Subcutaneous abdominal adipose tissue (tissue), 5 donors: ENCODE measurements around the gene CYP4Z1.
"Not testable (repeated sequence)": the region's sequence is repeated elsewhere in the genome, so short reads cannot be mapped to it uniquely, and the experiment has no call there.

Source experiments
- H3K27ac ChIP-seq: one replicate; pipeline ENCODE4 v1.7.0; 2013; ENCODE audit warnings: low read depth, mild to moderate bottlenecking, inconsistent platforms, low read length, moderate library complexity
- H3K27me3 ChIP-seq, 5 donors: one replicate each; pipeline ENCODE4 v1.7.0; 2013; ENCODE audit warnings: low read length in 5 of 5, inconsistent platforms in 1 of 5; ENCODE audit not compliant: control insufficient read depth in 5 of 5, insufficient read depth in 4 of 5
- H3K36me3 ChIP-seq, 5 donors: one replicate each; pipeline ENCODE4 v1.7.0; 2013; ENCODE audit warnings: low read length in 5 of 5; ENCODE audit not compliant: control insufficient read depth in 5 of 5, insufficient read depth in 5 of 5
- H3K4me1 ChIP-seq, 5 donors: one replicate each; pipeline ENCODE4 v1.7.0; 2013; ENCODE audit warnings: low read length in 5 of 5, mild to moderate bottlenecking in 3 of 5, moderate library complexity in 1 of 5; ENCODE audit not compliant: control insufficient read depth in 5 of 5, insufficient read depth in 5 of 5
- H3K4me3 ChIP-seq, 5 donors: one replicate each; pipeline ENCODE4 v1.7.0; 2013; ENCODE audit warnings: low read length in 5 of 5, low read depth in 1 of 5
- H3K9ac ChIP-seq, 5 donors: one replicate each; pipeline ENCODE4 v1.7.0; 2013; ENCODE audit warnings: low read length in 5 of 5, mild to moderate bottlenecking in 4 of 5, moderate library complexity in 3 of 5
- H3K9me3 ChIP-seq, 5 donors: one replicate each; pipeline ENCODE4 v1.7.0; 2013; ENCODE audit warnings: low read length in 5 of 5; ENCODE audit not compliant: control insufficient read depth in 5 of 5
- donor health status: healthy.
- donor health status: healthy.
- donor health status: healthy.
- donor health status: healthy.
- donor health status: healthy.

The CYP4Z1 gene

DNA sequence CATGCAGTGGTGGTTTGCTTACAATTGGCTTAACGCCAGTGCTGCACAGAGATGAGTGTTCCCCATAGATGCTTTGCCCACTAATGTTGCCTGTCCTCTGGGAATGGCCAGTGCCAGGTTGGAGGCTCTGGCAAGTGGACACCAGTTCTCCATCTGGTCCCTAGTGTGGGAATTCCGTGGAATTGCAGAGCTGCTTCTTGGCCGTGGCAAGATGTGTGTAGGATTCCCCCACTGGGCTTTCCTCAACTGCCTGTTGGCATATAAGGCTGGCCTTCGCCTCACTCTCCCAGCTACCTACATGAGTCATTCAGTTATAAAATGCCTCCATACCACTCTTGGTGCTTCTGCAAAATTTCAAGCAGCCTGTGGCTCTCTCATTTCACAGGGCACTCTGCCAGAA is 2.0 kb downstream of the CYP4Z1 start:
- not testable (repeated sequence) for H3K4me3 ChIP-seq, H3K4me1 ChIP-seq, H3K27ac ChIP-seq, H3K27me3 ChIP-seq, H3K36me3 ChIP-seq, H3K9ac ChIP-seq, H3K9me3 ChIP-seq

- H3K4me3 ChIP-seq, H3K4me1 ChIP-seq, H3K36me3 ChIP-seq, H3K9me3 ChIP-seq, H3K9ac ChIP-seq, H3K27me3 ChIP-seq, H3K27ac ChIP-seq: not testable (repeated sequence)
Observed at GRCh38 chr1:47069509-47069908, 2.5 kb downstream of the CYP4Z1 start.

- not testable (repeated sequence) for H3K36me3 ChIP-seq, H3K4me1 ChIP-seq, H3K27me3 ChIP-seq, H3K9me3 ChIP-seq, H3K9ac ChIP-seq, H3K27ac ChIP-seq, H3K4me3 ChIP-seq
Observed at GRCh38 chr1:47089356-47089755, 22.3 kb downstream of the CYP4Z1 start.

GRCh38 chr1:47091476-47091875 is 24.4 kb downstream of the CYP4Z1 start:
- not testable (repeated sequence) for H3K36me3 ChIP-seq

GRCh38 chr1:47104816-47105215 is 37.8 kb downstream of the CYP4Z1 start:
- no peak overlapping the region for H3K27ac ChIP-seq
- no peaks in the 10 kb centered on the region for H3K4me1 ChIP-seq
- no peaks in the 10 kb centered on the region for H3K27me3 ChIP-seq
- no peak overlapping the region for H3K4me3 ChIP-seq
- H3K9me3 ChIP-seq = peaks cover 0 to 7% (median 0%) of the 10 kb centered on the region in 5 donors
- no peak overlapping the region for H3K9ac ChIP-seq
- H3K36me3 ChIP-seq = peaks cover 0 to 3% (median 0%) of the 10 kb centered on the region in 5 donors

More at GRCh38 chr1:47091476-47091875, 24.4 kb downstream of the CYP4Z1 start:
- not testable (repeated sequence) for H3K27ac ChIP-seq, H3K9me3 ChIP-seq, H3K27me3 ChIP-seq, H3K4me3 ChIP-seq, H3K4me1 ChIP-seq, H3K9ac ChIP-seq

DNA sequence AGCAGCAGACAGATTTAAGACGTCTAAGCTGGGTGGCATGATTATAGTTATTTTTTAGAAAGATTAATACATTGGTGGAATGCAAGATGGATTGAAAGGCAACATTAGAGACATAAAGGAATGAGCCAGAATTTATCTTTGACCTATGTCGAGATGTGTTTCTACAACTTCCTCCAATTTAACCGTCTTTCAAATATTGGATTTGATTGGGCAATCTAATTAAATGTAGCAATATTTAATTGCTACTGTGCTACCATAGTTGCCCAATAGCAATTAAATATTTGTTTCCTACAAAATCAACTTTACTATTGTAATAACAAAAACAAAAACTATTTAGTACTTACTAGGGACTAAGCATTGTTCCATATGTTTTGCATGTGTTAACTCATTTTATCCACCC is 39.8 kb downstream of the CYP4Z1 start:
- Histone ChIP-seq H3K9me3 (peaks cover 0 to 7% (median 0%) of the 10 kb centered on the region in 5 donors), H3K4me1 (no peaks in the 10 kb centered on the region), H3K27ac (no peak overlapping the region), H3K9ac (no peak overlapping the region), H3K27me3 (no peaks in the 10 kb centered on the region), H3K4me3 (no peak overlapping the region), H3K36me3 (peaks cover 0 to 3% (median 0%) of the 10 kb centered on the region in 5 donors)

DNA sequence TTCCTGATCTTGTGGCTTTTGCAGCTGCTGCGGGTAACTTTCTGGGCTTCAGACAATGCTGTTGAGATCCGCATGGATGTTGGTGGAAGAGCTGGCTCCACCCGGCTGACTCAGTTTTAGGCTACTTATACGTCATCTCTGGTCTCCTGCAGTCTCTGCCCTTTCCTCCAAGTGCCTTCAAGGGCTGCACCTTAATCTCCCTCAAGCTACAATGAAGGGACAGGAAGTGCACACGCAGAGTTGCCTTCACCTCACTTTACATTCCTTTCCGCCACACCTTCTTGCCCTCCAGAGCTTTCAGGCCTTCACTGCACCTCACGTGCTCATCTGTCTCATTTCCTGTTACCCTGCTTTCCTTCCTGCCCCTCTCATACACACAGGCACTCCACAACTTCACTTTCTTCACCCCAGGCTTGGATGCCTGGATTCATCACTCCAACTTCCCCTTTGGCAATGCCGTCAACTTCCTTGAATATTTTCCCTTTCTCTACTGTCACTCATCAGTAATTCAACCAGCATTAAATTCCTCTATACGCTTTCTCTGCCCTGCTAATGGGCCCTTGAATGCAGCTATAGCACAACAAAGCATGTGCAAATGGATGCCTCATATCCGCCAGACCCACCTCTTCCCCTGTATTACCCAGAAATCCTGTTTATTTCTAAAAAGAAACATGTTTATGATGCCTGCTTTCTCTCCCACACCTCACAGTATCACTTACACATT is 41.0 kb downstream of the CYP4Z1 start:
- H3K27ac ChIP-seq, H3K4me1 ChIP-seq, H3K36me3 ChIP-seq, H3K9me3 ChIP-seq, H3K27me3 ChIP-seq, H3K4me3 ChIP-seq, H3K9ac ChIP-seq: not testable (repeated sequence)

- H3K27ac ChIP-seq, H3K4me1 ChIP-seq: not testable (repeated sequence)
Observed at GRCh38 chr1:47109482-47109881, 42.5 kb downstream of the CYP4Z1 start.

DNA sequence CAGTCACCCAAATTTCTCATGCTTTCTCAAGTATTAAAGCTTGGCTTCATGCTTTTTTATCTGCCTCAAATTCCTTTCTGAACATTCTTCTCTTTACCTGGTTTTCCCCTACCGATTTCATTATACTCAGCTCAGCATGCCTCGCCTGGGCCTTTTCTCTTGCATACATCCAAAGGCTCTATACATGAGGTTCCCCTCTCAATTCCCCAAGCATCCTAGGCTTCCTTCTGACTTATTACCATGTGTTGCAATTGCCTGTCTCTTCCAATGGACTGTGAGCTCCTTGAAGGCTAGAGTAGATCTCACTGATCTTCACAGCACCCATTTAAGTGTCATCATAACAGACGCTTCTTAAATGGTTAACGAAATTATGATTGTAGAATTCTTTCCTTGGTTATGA is 46.1 kb downstream of the CYP4Z1 start:
- Histone ChIP-seq H3K27me3 (no peaks in the 10 kb centered on the region), H3K27ac (no peak overlapping the region), H3K9ac (no peak overlapping the region), H3K36me3 (no peaks in the 10 kb centered on the region), H3K4me1 (no peaks in the 10 kb centered on the region), H3K4me3 (no peak overlapping the region), H3K9me3 (no peaks in the 10 kb centered on the region)

More at GRCh38 chr1:47109482-47109881, 42.5 kb downstream of the CYP4Z1 start:
- not testable (repeated sequence) for H3K4me3 ChIP-seq, H3K36me3 ChIP-seq, H3K9me3 ChIP-seq, H3K9ac ChIP-seq, H3K27me3 ChIP-seq

DNA sequence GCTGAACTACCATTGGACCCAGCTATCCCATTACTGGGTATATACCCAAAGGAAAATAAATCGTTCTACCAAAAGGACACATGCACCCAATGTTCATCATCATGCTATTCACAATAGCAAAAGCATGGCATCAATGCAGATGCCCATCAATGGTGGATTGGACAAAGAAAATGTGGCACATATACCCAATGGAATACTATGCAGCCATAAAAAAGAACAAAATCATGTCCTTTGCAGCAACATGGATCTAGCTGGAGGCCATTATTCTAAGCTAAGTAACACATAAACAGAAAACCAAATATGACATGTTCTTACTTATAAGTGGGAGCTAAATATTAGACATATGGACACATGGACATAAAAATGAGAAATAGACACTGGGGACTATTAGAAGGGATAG is 54.0 kb downstream of the CYP4Z1 start:
- H3K27me3 ChIP-seq, H3K27ac ChIP-seq, H3K9ac ChIP-seq, H3K4me1 ChIP-seq, H3K9me3 ChIP-seq, H3K4me3 ChIP-seq, H3K36me3 ChIP-seq: not testable (repeated sequence)

DNA sequence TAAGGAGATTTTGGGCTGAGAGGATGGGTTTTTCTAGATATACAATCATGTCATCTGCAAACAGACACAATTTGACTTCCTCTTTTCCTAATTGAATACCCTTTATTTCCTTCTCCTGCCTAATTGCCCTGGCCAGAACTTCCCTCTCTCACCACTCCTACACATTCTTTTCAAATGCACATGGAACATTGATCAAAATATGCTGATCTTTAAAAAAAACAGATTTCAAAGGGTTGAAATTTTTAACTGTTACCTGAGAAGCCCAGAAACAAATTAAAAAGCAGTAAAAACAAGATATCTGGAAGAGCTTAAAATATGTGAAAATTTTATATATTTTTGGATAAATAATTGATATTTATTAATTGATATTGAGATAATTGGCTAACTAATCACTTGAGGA is 57.8 kb downstream of the CYP4Z1 start:
- not testable (repeated sequence) for H3K4me1 ChIP-seq, H3K36me3 ChIP-seq, H3K4me3 ChIP-seq

More for the DNA sequence above, 57.8 kb downstream of the CYP4Z1 start:
- H3K9ac ChIP-seq, H3K27ac ChIP-seq, H3K27me3 ChIP-seq, H3K9me3 ChIP-seq: not testable (repeated sequence)
